ENCODE measurements around the gene UBE2O. TPM values are rescaled to one million over a fixed set of nuclear protein-coding genes. Genes with fewer than 3 reads are reported as not detected.

Gene UBE2O
- total RNA-seq, 1 experiment from 2014 or later: 64.7 TPM

- no TSS peak for BruUV-seq (replicated peaks)
- H3K4me1 ChIP-seq (ENCODE audit: insufficient read depth, low read length): peaks cover 39% of the 10 kb centered on the region
- intact Hi-C loops (cut with micrococcal nuclease): no loop called here
- H2AFZ ChIP-seq (ENCODE audit: low read length): no peak overlapping the region
- CTCF ChIA-PET: no interaction called here
- peaks cover 7% of the 10 kb centered on the region; the same call in 1 of the 2 replicates for H4K20me1 ChIP-seq (ENCODE audit: low read length)
- no peak overlapping the region for H3K27ac ChIP-seq (ENCODE audit: low read length)
- DNase-seq (no peak), ATAC-seq (no peak)
- H3K9me2 ChIP-seq (replicated peaks; ENCODE audit: low read length): no peaks in the 10 kb centered on the region
- H3K9me3 ChIP-seq (ENCODE audit: low read length): no peaks in the 10 kb centered on the region
- H3K36me3 ChIP-seq (ENCODE audit: low read depth, low read length): no peaks in the 10 kb centered on the region
- TF ChIP-seq EZH2phosphoT487 (IDR thresholded peaks at IDR 0.05; ENCODE audit: borderline replicate concordance, low read length) (no peak), EZH2 (IDR thresholded peaks at IDR 0.05; ENCODE audit: low read length, unreplicated experiment) (no peak), CTCF (conservative IDR thresholded peaks at IDR 0.05; ENCODE audit: low read depth, low read length) (no peak)
- no peaks in the 10 kb centered on the region for H3K27me3 ChIP-seq (ENCODE audit: low read length)
- H3K79me2 ChIP-seq (ENCODE audit: low read length): peaks cover 48% of the 10 kb centered on the region
- no peak overlapping the region for H3K4me3 ChIP-seq (ENCODE audit: low read length)
- no peaks in the 10 kb centered on the region for H3F3A ChIP-seq (ENCODE audit: low read length, unreplicated experiment)
- POLR2A ChIA-PET (ENCODE audit: unreplicated experiment): interaction anchor here (0.6 kb wide), 1 partner anchor 22 kb away, joined by 9 read pairs; no protein-coding TSS in a partner anchor
- no peak overlapping the region for H3K9ac ChIP-seq (ENCODE audit: low read length)
- no peak overlapping the region for H3K4me2 ChIP-seq (ENCODE audit: low read length)
These were observed 42.9 kb upstream of the UBE2O start for GRCh38 chr17:76495663-76496400.

- intact Hi-C loops (cut with micrococcal nuclease): no loop called here
- POLR2A ChIA-PET (ENCODE audit: unreplicated experiment): no interaction called here
- CTCF ChIA-PET: no interaction called here
- Histone ChIP-seq H3K9me3 (ENCODE audit: low read length) (no peaks in the 10 kb centered on the region), H3K4me1 (ENCODE audit: insufficient read depth, low read length) (peaks cover 24% of the 10 kb centered on the region), H2AFZ (ENCODE audit: low read length) (no peak overlapping the region), H4K20me1 (ENCODE audit: low read length) (peaks cover 7% of the 10 kb centered on the region; the same call in 1 of the 2 replicates), H3K27me3 (ENCODE audit: low read length) (no peaks in the 10 kb centered on the region), H3K79me2 (ENCODE audit: low read length) (peaks cover 26% of the 10 kb centered on the region), H3K4me2 (ENCODE audit: low read length) (peak overlapping the region; percentile 8; the same call in 1 of the 2 replicates), H3K9me2 (replicated peaks; ENCODE audit: low read length) (no peaks in the 10 kb centered on the region), H3K27ac (ENCODE audit: low read length) (peak overlapping the region; percentile 32; the same call in 1 of the 2 replicates), H3K36me3 (ENCODE audit: low read depth, low read length) (no peaks in the 10 kb centered on the region), H3F3A (ENCODE audit: low read length, unreplicated experiment) (no peaks in the 10 kb centered on the region), H3K4me3 (ENCODE audit: low read length) (no peak overlapping the region), H3K9ac (ENCODE audit: low read length) (no peak overlapping the region)
- DNase-seq (no peak), ATAC-seq (no peak)
- BruUV-seq (replicated peaks): no TSS peak
- no peak for TF ChIP-seq EZH2phosphoT487 (IDR thresholded peaks at IDR 0.05; ENCODE audit: borderline replicate concordance, low read length)
- TF ChIP-seq EZH2 (IDR thresholded peaks at IDR 0.05; ENCODE audit: low read length, unreplicated experiment): no peak
- TF ChIP-seq CTCF (conservative IDR thresholded peaks at IDR 0.05; ENCODE audit: low read depth, low read length): no peak
These were observed 40.7 kb upstream of the UBE2O start for GRCh38 chr17:76493505-76494167.

All from PC-3 (cell line).